Activated effector memory CD4-positive, alpha-beta T cell treated with Interleukin-2 at 50 U/mL for 16 hours (primary cell): Measurements from ENCODE around the gene CNNM2.
A peak's percentile ranks its signal among the peaks of the same experiment; 100 is the strongest.
"Not testable (repeated sequence)": the region's sequence is repeated elsewhere in the genome, so short reads cannot be mapped to it uniquely, and the experiment has no call there.

Source experiments
- DNase-seq: peaks from one replicate; pipeline ENCODE4 v3.0.0-alpha.2; 2020

The CNNM2 gene

GRCh38 chr10:103042908-103043307 lies 124.8 kb downstream of the CNNM2 start:
- DNase-seq: no peak

- DNase-seq: no peak
Observed at GRCh38 chr10:103044942-103045489, 126.9 kb downstream of the CNNM2 start.

- no peak for DNase-seq
Observed at GRCh38 chr10:103045961-103046360, 127.9 kb downstream of the CNNM2 start.

GRCh38 chr10:103047381-103047780 lies 129.3 kb downstream of the CNNM2 start:
- DNase-seq: no peak

GRCh38 chr10:103049237-103049636 lies 131.1 kb downstream of the CNNM2 start:
- no peak for DNase-seq

- DNase-seq: peak; percentile 9
Observed at GRCh38 chr10:103053659-103054581, 135.8 kb downstream of the CNNM2 start.

GRCh38 chr10:103054621-103055020 lies 136.5 kb downstream of the CNNM2 start:
- DNase-seq: no peak

GRCh38 chr10:103055105-103055504 lies 137.0 kb downstream of the CNNM2 start:
- no peak for DNase-seq

GRCh38 chr10:103058034-103058433 lies 139.9 kb downstream of the CNNM2 start:
- no peak for DNase-seq

- no peak for DNase-seq
Observed at GRCh38 chr10:103060575-103060974, 142.5 kb downstream of the CNNM2 start.

- DNase-seq: no peak
Observed at GRCh38 chr10:103062854-103063590, 144.9 kb downstream of the CNNM2 start.

GRCh38 chr10:103064956-103065355 lies 146.9 kb downstream of the CNNM2 start:
- no peak for DNase-seq

GRCh38 chr10:103066141-103067098 lies 148.3 kb downstream of the CNNM2 start:
- no peak for DNase-seq

GRCh38 chr10:103067099-103067477 lies 149.0 kb downstream of the CNNM2 start:
- DNase-seq: not testable (repeated sequence)

GRCh38 chr10:103067484-103067883 lies 149.4 kb downstream of the CNNM2 start:
- DNase-seq: no peak

GRCh38 chr10:103067956-103068355 lies 149.9 kb downstream of the CNNM2 start:
- DNase-seq: no peak

GRCh38 chr10:103069453-103070331 lies 151.6 kb downstream of the CNNM2 start:
- DNase-seq: peak; percentile 46

GRCh38 chr10:103072276-103072675 lies 154.2 kb downstream of the CNNM2 start:
- DNase-seq: no peak

GRCh38 chr10:103072891-103073290 lies 154.8 kb downstream of the CNNM2 start:
- no peak for DNase-seq

- no peak for DNase-seq
Observed at GRCh38 chr10:103077020-103077419, 158.9 kb downstream of the CNNM2 start.
